ENCODE data around the gene LDLRAD3. TPM values are rescaled to one million over a fixed set of nuclear protein-coding genes. Genes with fewer than 3 reads are reported as not detected.

The LDLRAD3 gene
- total RNA-seq, 2 experiments from 2014 or later: not detected

DNA sequence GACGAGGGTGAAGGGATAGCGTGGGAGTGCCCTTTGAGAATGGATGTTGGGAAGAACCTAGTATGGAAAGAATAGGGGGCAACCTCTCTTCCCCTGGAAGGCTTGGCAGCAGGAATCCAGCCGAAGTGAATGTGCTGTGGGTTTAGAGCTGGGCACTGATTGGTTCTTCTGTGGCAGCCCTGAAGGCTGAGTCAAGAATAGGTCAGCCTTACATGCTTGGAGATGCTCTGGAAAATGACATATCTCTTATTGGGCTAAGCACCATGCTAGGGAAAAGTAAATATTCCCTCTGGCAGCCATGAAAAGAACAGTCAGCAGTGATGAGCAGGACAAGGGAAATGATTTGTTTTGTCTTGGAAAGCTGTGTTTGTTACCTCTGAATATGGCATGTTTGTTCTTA lies 195.9 kb downstream of the LDLRAD3 start:
- Histone ChIP-seq H3K4me3 (ENCODE audit: low read depth, low read length, poor library complexity, severe bottlenecking) (no peak overlapping the region), H3K9me3 (ENCODE audit: low read length) (no peaks in the 10 kb centered on the region), H3K4me2 (ENCODE audit: low read length) (no peak overlapping the region), H3K79me2 (ENCODE audit: insufficient read depth, low read depth, low read length) (no peaks in the 10 kb centered on the region), H4K20me1 (ENCODE audit: insufficient read depth, low read length) (no peaks in the 10 kb centered on the region), H2AFZ (ENCODE audit: low read length) (no peak overlapping the region), H3K27ac (ENCODE audit: low read depth, low read length, poor library complexity, severe bottlenecking) (no peak overlapping the region), H3K36me3 (ENCODE audit: insufficient read depth, low read length) (no peaks in the 10 kb centered on the region), H3K4me1 (ENCODE audit: insufficient read depth, low read length, poor library complexity, severe bottlenecking) (no peaks in the 10 kb centered on the region), H3K9me2 (ENCODE audit: insufficient read depth, low read length) (no peaks in the 10 kb centered on the region)
- ChIA-PET POLR2A (no interaction called here), CTCF (ENCODE audit: unreplicated experiment) (no interaction called here)
- BruUV-seq (replicated peaks): no TSS peak
- intact Hi-C loops (cut with micrococcal nuclease; ENCODE audit: unreplicated experiment): no loop called here
- DNase-seq (ENCODE audit: low spot score): no peak
- no peak for TF ChIP-seq EZH2phosphoT487 (IDR thresholded peaks at IDR 0.05; ENCODE audit: borderline replicate concordance, low read depth, low read length)
- TF ChIP-seq, protein P1, sequence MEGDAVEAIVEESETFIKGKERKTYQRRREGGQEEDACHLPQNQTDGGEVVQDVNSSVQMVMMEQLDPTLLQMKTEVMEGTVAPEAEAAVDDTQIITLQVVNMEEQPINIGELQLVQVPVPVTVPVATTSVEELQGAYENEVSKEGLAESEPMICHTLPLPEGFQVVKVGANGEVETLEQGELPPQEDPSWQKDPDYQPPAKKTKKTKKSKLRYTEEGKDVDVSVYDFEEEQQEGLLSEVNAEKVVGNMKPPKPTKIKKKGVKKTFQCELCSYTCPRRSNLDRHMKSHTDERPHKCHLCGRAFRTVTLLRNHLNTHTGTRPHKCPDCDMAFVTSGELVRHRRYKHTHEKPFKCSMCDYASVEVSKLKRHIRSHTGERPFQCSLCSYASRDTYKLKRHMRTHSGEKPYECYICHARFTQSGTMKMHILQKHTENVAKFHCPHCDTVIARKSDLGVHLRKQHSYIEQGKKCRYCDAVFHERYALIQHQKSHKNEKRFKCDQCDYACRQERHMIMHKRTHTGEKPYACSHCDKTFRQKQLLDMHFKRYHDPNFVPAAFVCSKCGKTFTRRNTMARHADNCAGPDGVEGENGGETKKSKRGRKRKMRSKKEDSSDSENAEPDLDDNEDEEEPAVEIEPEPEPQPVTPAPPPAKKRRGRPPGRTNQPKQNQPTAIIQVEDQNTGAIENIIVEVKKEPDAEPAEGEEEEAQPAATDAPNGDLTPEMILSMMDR (conservative IDR thresholded peaks at IDR 0.05; ENCODE audit: low read length): no peak

GRCh38 chr11:36141196-36141953 lies 197.5 kb downstream of the LDLRAD3 start:
- TF ChIP-seq, protein P1 (conservative IDR thresholded peaks at IDR 0.05; ENCODE audit: low read length): no peak
- no peak for TF ChIP-seq EZH2phosphoT487 (IDR thresholded peaks at IDR 0.05; ENCODE audit: borderline replicate concordance, low read depth, low read length)
- intact Hi-C loops (cut with micrococcal nuclease; ENCODE audit: unreplicated experiment): no loop called here

DNA sequence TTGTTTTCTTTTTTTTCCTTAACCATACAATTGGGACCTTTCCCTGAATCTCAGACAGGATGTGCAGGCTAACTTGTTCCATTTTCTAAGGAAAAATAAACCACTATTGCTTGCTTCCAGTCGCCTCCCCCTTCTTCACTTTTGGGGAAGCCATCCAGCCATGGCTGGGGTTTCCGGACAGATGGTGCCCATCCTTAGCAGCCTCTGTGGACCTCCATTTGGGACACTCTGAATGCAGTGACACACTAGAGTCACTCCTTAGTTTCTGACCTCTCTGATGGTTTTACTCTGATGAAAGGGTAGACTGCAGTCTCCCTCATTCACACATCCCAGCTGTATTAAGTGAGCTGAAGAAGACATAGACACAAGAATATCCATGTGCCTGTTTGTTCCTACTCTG lies 198.1 kb downstream of the LDLRAD3 start:
- no peak overlapping the region for H3K27ac ChIP-seq (ENCODE audit: low read depth, low read length, poor library complexity, severe bottlenecking)
- TF ChIP-seq EZH2phosphoT487 (IDR thresholded peaks at IDR 0.05; ENCODE audit: borderline replicate concordance, low read depth, low read length): no peak
- TF ChIP-seq, protein P1 (conservative IDR thresholded peaks at IDR 0.05; ENCODE audit: low read length): no peak
- no peaks in the 10 kb centered on the region for H4K20me1 ChIP-seq (ENCODE audit: insufficient read depth, low read length)
- BruUV-seq (replicated peaks): no TSS peak
- ChIA-PET POLR2A (interaction anchor here (0.6 kb wide), 1 partner anchor 107 kb away, joined by 3 read pairs; no protein-coding TSS in a partner anchor), CTCF (ENCODE audit: unreplicated experiment) (no interaction called here)
- no peaks in the 10 kb centered on the region for H3K9me3 ChIP-seq (ENCODE audit: low read length)
- intact Hi-C loops (cut with micrococcal nuclease; ENCODE audit: unreplicated experiment): no loop called here
- H3K4me1 ChIP-seq (ENCODE audit: insufficient read depth, low read length, poor library complexity, severe bottlenecking): no peaks in the 10 kb centered on the region
- no peaks in the 10 kb centered on the region for H3K9me2 ChIP-seq (ENCODE audit: insufficient read depth, low read length)
- no peaks in the 10 kb centered on the region for H3K36me3 ChIP-seq (ENCODE audit: insufficient read depth, low read length)
- H3K4me3 ChIP-seq (ENCODE audit: low read depth, low read length, poor library complexity, severe bottlenecking): no peak overlapping the region
- H3K79me2 ChIP-seq (ENCODE audit: insufficient read depth, low read depth, low read length): no peaks in the 10 kb centered on the region
- no peak overlapping the region for H2AFZ ChIP-seq (ENCODE audit: low read length)
- H3K4me2 ChIP-seq (ENCODE audit: low read length): no peak overlapping the region
- no peak for DNase-seq (ENCODE audit: low spot score)

More at GRCh38 chr11:36141196-36141953, 197.5 kb downstream of the LDLRAD3 start:
- Histone ChIP-seq H3K36me3 (ENCODE audit: insufficient read depth, low read length) (no peaks in the 10 kb centered on the region), H4K20me1 (ENCODE audit: insufficient read depth, low read length) (no peaks in the 10 kb centered on the region), H2AFZ (ENCODE audit: low read length) (no peak overlapping the region), H3K27ac (ENCODE audit: low read depth, low read length, poor library complexity, severe bottlenecking) (no peak overlapping the region), H3K4me1 (ENCODE audit: insufficient read depth, low read length, poor library complexity, severe bottlenecking) (no peaks in the 10 kb centered on the region), H3K9me3 (ENCODE audit: low read length) (no peaks in the 10 kb centered on the region), H3K4me2 (ENCODE audit: low read length) (no peak overlapping the region), H3K9me2 (ENCODE audit: insufficient read depth, low read length) (no peaks in the 10 kb centered on the region), H3K79me2 (ENCODE audit: insufficient read depth, low read depth, low read length) (no peaks in the 10 kb centered on the region), H3K4me3 (ENCODE audit: low read depth, low read length, poor library complexity, severe bottlenecking) (no peak overlapping the region)
- ChIA-PET CTCF (ENCODE audit: unreplicated experiment) (no interaction called here), POLR2A (interaction anchor here (0.6 kb wide), 1 partner anchor 108 kb away, joined by 3 read pairs; no protein-coding TSS in a partner anchor)
- no TSS peak for BruUV-seq (replicated peaks)
- DNase-seq (ENCODE audit: low spot score): no peak
